Left lung (tissue), 8 donors: ENCODE results near the gene MSANTD7. TPM values are rescaled to one million over a fixed set of nuclear protein-coding genes. Genes with fewer than 3 reads are reported as not detected.

Source experiments
- polyA plus RNA-seq, 6 donors: library from polyadenylated mRNA; unstranded; fragments of 120-200 nt; gene quantifications; one replicate each; pipeline ENCODE4 v1.2.1, GENCODE V29; 2013; ENCODE audit not compliant: insufficient read length in 6 of 6
- total RNA-seq, 2 donors: library from RNA; stranded (reverse); fragmentation: NEBNext Ultra II Directional; extraction: Animal tissue kit (Norgen Biotek cat#: 25700); gene quantifications; one replicate each; pipeline ENCODE4 v1.2.1, GENCODE V29; 2021
- donor health status: DM: no; HTN: yes; CAD: no.
- donor health status: DM: no; HTN: no; CAD: no.

Gene MSANTD7
- total and polyA plus RNA-seq, 8 donors, result 8.5 to 18.1 (median 15.9) TPM

Other genes with a start within 250 kb of the MSANTD7 start
- gene FAM107B, start 63.4 kb upstream of the MSANTD7 start, total RNA-seq, result 10 to 100 TPM; 66.2 to 75.6 TPM
- 10 to 100 TPM; 74.1 to 93.6 (median 83.1) TPM for gene FAM107B, start 63.4 kb upstream of the MSANTD7 start, polyA plus RNA-seq
- under 1 TPM; 0.38 to 0.71 TPM for gene CDNF, start 269 bp upstream of the MSANTD7 start, total RNA-seq
- gene CDNF, start 269 bp upstream of the MSANTD7 start, polyA plus RNA-seq, result 1 to 10 TPM; 2.6 to 4.3 (median 3.0) TPM
- gene HSPA14, start within 50 bp of the MSANTD7 start, total RNA-seq, result 10 to 100 TPM in 1 of 2 donors, 1 to 10 TPM in 1; 6.6 to 13.6 TPM
- gene HSPA14, start within 50 bp of the MSANTD7 start, polyA plus RNA-seq, result 10 to 100 TPM; 18.4 to 23.8 (median 21.0) TPM
- 10 to 100 TPM; 10.1 to 10.9 TPM for gene SUV39H2, start 40.6 kb downstream of the MSANTD7 start, total RNA-seq
- 10 to 100 TPM; 15.7 to 18.5 (median 17.0) TPM for gene SUV39H2, start 40.6 kb downstream of the MSANTD7 start, polyA plus RNA-seq
- 10 to 100 TPM in 1 of 2 donors, 1 to 10 TPM in 1; 8.3 to 11.0 TPM for gene DCLRE1C, start 115.8 kb downstream of the MSANTD7 start, total RNA-seq
- gene DCLRE1C, start 115.8 kb downstream of the MSANTD7 start, polyA plus RNA-seq, result 10 to 100 TPM; 17.5 to 24.6 (median 20.4) TPM
- not detected for gene MEIG1, start 121.1 kb downstream of the MSANTD7 start, total RNA-seq
- 1 to 10 TPM in 5 of 6 donors, under 1 TPM in 1; 0.86 to 1.8 (median 1.3) TPM for gene MEIG1, start 121.1 kb downstream of the MSANTD7 start, polyA plus RNA-seq
- 10 to 100 TPM in 1 of 2 donors, under 1 TPM in 1; 0.55 to 19.0 TPM for gene OLAH, start 205.6 kb downstream of the MSANTD7 start, total RNA-seq
- gene OLAH, start 205.6 kb downstream of the MSANTD7 start, polyA plus RNA-seq, result under 1 TPM in 3 of 6 donors, not detected in 3; 0.08 to 0.34 (median 0.24) TPM